Neural cell (in vitro differentiated cells): ENCODE measurements around the gene SFRP2.

ENCODE experiments used
- EP300 ChIP-seq: fragments of 450-650 bp; conservative IDR thresholded peaks from 2 replicates; pipeline ENCODE4 v1.6.1; 2014; ENCODE audit warnings: antibody characterized with exemption, mild to moderate bottlenecking, moderate library complexity; ENCODE audit not compliant: poor library complexity, severe bottlenecking
- EZH2 ChIP-seq: fragments of 200-600, 300-800 bp; shearing (Covaris generic), sonication (generic); IDR thresholded peaks from 2 replicates; pipeline ENCODE4 v1.6.1; 2014; ENCODE audit warnings: antibody characterized with exemption, low read length, borderline replicate concordance, mild to moderate bottlenecking; ENCODE audit not compliant: insufficient read depth, poor library complexity, severe bottlenecking
- MXI1 ChIP-seq: fragments of 450-650 bp; conservative IDR thresholded peaks from 2 replicates; pipeline ENCODE4 v1.6.1; 2014; ENCODE audit warnings: antibody characterized with exemption, mild to moderate bottlenecking; ENCODE audit not compliant: poor library complexity, severe bottlenecking
- POLR2AphosphoS5 ChIP-seq: IDR thresholded peaks from 2 replicates; pipeline ENCODE4 v1.6.1; 2012
- RAD21 ChIP-seq: fragments of 450-650 bp; conservative IDR thresholded peaks from 2 replicates; pipeline ENCODE4 v1.6.1; 2014; ENCODE audit warnings: antibody characterized with exemption, mild to moderate bottlenecking, moderate library complexity
- SMC3 ChIP-seq: fragments of 450-650 bp; conservative IDR thresholded peaks from 2 replicates; pipeline ENCODE4 v1.6.1; 2014; ENCODE audit warnings: antibody characterized with exemption, mild to moderate bottlenecking, moderate library complexity; ENCODE audit not compliant: poor library complexity
- TAF1 ChIP-seq: IDR thresholded peaks from 2 replicates; pipeline ENCODE4 v1.6.1; 2012; ENCODE audit warnings: low read depth
- TF ChIP-seq, protein P1 (sequence below): fragments of 450-650 bp; IDR thresholded peaks from 2 replicates; pipeline ENCODE4 v1.5.1; 2014; ENCODE audit warnings: antibody characterized with exemption, mild to moderate bottlenecking, moderate library complexity; ENCODE audit not compliant: poor library complexity, severe bottlenecking
- TF ChIP-seq, protein P2 (sequence below): IDR thresholded peaks from 2 replicates; pipeline ENCODE4 v1.6.1; 2012; ENCODE audit warnings: borderline replicate concordance

DNA sequence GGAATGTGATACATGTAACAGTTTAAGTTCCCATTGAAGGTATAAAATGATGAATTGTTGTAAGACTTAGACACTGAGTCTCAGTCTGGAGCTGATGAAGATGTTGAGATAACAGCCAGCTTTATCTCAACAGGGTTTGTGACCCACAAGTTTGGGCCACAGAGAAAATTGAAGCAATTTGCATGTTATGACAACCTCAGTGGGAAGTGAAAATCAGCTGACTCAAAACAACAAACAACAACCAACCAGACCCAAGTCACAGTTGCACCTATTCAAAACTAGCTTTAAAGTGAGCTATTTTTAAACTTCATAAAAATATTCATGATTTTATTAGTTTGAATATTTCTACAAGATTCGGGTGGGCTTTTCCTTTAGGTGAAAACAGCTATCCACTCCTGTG lies 8.0 kb downstream of the SFRP2 start:
- TF ChIP-seq EP300 (no peak), RAD21 (no peak), EZH2 (no peak), TAF1 (no peak), POLR2AphosphoS5 (no peak), SMC3 (no peak), MXI1 (no peak)
- TF ChIP-seq, protein P1, sequence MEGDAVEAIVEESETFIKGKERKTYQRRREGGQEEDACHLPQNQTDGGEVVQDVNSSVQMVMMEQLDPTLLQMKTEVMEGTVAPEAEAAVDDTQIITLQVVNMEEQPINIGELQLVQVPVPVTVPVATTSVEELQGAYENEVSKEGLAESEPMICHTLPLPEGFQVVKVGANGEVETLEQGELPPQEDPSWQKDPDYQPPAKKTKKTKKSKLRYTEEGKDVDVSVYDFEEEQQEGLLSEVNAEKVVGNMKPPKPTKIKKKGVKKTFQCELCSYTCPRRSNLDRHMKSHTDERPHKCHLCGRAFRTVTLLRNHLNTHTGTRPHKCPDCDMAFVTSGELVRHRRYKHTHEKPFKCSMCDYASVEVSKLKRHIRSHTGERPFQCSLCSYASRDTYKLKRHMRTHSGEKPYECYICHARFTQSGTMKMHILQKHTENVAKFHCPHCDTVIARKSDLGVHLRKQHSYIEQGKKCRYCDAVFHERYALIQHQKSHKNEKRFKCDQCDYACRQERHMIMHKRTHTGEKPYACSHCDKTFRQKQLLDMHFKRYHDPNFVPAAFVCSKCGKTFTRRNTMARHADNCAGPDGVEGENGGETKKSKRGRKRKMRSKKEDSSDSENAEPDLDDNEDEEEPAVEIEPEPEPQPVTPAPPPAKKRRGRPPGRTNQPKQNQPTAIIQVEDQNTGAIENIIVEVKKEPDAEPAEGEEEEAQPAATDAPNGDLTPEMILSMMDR, result no peak
- TF ChIP-seq, protein P2, sequence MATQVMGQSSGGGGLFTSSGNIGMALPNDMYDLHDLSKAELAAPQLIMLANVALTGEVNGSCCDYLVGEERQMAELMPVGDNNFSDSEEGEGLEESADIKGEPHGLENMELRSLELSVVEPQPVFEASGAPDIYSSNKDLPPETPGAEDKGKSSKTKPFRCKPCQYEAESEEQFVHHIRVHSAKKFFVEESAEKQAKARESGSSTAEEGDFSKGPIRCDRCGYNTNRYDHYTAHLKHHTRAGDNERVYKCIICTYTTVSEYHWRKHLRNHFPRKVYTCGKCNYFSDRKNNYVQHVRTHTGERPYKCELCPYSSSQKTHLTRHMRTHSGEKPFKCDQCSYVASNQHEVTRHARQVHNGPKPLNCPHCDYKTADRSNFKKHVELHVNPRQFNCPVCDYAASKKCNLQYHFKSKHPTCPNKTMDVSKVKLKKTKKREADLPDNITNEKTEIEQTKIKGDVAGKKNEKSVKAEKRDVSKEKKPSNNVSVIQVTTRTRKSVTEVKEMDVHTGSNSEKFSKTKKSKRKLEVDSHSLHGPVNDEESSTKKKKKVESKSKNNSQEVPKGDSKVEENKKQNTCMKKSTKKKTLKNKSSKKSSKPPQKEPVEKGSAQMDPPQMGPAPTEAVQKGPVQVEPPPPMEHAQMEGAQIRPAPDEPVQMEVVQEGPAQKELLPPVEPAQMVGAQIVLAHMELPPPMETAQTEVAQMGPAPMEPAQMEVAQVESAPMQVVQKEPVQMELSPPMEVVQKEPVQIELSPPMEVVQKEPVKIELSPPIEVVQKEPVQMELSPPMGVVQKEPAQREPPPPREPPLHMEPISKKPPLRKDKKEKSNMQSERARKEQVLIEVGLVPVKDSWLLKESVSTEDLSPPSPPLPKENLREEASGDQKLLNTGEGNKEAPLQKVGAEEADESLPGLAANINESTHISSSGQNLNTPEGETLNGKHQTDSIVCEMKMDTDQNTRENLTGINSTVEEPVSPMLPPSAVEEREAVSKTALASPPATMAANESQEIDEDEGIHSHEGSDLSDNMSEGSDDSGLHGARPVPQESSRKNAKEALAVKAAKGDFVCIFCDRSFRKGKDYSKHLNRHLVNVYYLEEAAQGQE, result no peak
